ENCODE results near the gene RETREG3.

DNA sequence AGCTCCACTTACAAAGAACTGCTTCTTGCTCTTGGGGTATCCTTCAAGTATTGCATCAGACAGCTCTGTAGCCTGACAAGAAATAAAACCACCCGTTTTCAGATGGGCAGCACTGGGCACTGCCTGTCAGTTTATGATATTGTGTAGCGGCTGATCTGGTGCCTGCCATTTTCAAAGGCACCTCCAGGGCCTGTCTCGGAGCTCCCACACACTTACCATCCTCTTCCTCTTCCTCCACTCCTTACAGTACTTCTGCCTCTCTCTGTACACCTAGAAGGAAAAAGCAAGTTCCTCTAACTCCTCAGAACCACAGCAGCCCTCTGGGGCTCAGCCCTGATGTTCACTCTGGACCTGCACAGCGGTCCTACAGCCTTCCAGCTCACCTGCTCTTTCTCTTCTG lies 36.1 kb downstream of the RETREG3 start:
- TF ChIP-seq, protein P1, sequence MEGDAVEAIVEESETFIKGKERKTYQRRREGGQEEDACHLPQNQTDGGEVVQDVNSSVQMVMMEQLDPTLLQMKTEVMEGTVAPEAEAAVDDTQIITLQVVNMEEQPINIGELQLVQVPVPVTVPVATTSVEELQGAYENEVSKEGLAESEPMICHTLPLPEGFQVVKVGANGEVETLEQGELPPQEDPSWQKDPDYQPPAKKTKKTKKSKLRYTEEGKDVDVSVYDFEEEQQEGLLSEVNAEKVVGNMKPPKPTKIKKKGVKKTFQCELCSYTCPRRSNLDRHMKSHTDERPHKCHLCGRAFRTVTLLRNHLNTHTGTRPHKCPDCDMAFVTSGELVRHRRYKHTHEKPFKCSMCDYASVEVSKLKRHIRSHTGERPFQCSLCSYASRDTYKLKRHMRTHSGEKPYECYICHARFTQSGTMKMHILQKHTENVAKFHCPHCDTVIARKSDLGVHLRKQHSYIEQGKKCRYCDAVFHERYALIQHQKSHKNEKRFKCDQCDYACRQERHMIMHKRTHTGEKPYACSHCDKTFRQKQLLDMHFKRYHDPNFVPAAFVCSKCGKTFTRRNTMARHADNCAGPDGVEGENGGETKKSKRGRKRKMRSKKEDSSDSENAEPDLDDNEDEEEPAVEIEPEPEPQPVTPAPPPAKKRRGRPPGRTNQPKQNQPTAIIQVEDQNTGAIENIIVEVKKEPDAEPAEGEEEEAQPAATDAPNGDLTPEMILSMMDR (IDR thresholded peaks at IDR 0.05; ENCODE audit: low read length) = no peak
- no peak for TF ChIP-seq EZH2 (IDR thresholded peaks at IDR 0.05; ENCODE audit: borderline replicate concordance, low read length)
